Ishikawa (cell line): ENCODE data around the gene JMJD4.

Experiments
- CEBPB ChIP-seq: IDR thresholded peaks from 2 replicates; pipeline ENCODE4 v1.6.1; 2012
- CREB1 ChIP-seq: IDR thresholded peaks from 2 replicates; pipeline ENCODE4 v1.6.1; 2012; ENCODE audit warnings: low read depth
- EGR1 ChIP-seq: IDR thresholded peaks from 2 replicates; pipeline ENCODE4 v1.6.1; 2012
- EP300 ChIP-seq: IDR thresholded peaks from 2 replicates; pipeline ENCODE4 v1.6.1; 2012; ENCODE audit warnings: borderline replicate concordance
- FOXM1 ChIP-seq: IDR thresholded peaks from 2 replicates; pipeline ENCODE4 v1.6.1; 2012; ENCODE audit warnings: low read depth, borderline replicate concordance
- MAX ChIP-seq: IDR thresholded peaks from 2 replicates; pipeline ENCODE4 v1.6.1; 2012
- NFIC ChIP-seq: IDR thresholded peaks from 2 replicates; pipeline ENCODE4 v1.6.1; 2012
- RAD21 ChIP-seq: IDR thresholded peaks from 2 replicates; pipeline ENCODE4 v1.6.1; 2012; ENCODE audit warnings: low read depth
- REST ChIP-seq: IDR thresholded peaks from 2 replicates; pipeline ENCODE4 v1.6.1; 2012; ENCODE audit warnings: low read depth, mild to moderate bottlenecking
- TAF1 ChIP-seq: IDR thresholded peaks from 2 replicates; pipeline ENCODE4 v1.6.1; 2012; ENCODE audit warnings: low read depth, mild to moderate bottlenecking
- TCF12 ChIP-seq: IDR thresholded peaks from 2 replicates; pipeline ENCODE4 v1.6.1; 2012; ENCODE audit warnings: low read depth
- TEAD4 ChIP-seq: IDR thresholded peaks from 2 replicates; pipeline ENCODE4 v1.6.1; 2012
- YY1 ChIP-seq: IDR thresholded peaks from 2 replicates; pipeline ENCODE4 v1.6.1; 2012; ENCODE audit warnings: low read depth
- ZBTB7A ChIP-seq: IDR thresholded peaks from 2 replicates; pipeline ENCODE4 v1.6.1; 2012; ENCODE audit warnings: low read depth
- TF ChIP-seq, protein P1 (sequence below): IDR thresholded peaks from 2 replicates; pipeline ENCODE4 v1.6.1; 2012

JMJD4 gene, protein sequence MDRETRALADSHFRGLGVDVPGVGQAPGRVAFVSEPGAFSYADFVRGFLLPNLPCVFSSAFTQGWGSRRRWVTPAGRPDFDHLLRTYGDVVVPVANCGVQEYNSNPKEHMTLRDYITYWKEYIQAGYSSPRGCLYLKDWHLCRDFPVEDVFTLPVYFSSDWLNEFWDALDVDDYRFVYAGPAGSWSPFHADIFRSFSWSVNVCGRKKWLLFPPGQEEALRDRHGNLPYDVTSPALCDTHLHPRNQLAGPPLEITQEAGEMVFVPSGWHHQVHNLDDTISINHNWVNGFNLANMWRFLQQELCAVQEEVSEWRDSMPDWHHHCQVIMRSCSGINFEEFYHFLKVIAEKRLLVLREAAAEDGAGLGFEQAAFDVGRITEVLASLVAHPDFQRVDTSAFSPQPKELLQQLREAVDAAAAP

GRCh38 chr1:227734856-227735538, at the start of gene JMJD4, which contains the start of gene SNAP47:
Gene JMJD4 (minus strand): TSS chr1:227735302. CDS start chr1:227735273, 29 bp downstream.
Gene SNAP47 (plus strand): TSS chr1:227735435. CDS start chr1:227747737, 12,302 bp downstream.
- TF ChIP-seq TCF12 (peak; percentile 74), FOXM1 (no peak), REST (no peak), EP300 (peak; percentile 66; the same call in 1 of the 2 replicates), TAF1 (peak; percentile 88), MAX (peak; percentile 88), YY1 (peak; percentile 79), TEAD4 (peak; percentile 47; the same call in 1 of the 2 replicates), RAD21 (no peak), EGR1 (no peak; the same call in 1 of the 2 replicates), CEBPB (no peak), ZBTB7A (peak; percentile 80; the same call in 1 of the 2 replicates), CREB1 (no peak), NFIC (no peak)
- TF ChIP-seq, protein P1, sequence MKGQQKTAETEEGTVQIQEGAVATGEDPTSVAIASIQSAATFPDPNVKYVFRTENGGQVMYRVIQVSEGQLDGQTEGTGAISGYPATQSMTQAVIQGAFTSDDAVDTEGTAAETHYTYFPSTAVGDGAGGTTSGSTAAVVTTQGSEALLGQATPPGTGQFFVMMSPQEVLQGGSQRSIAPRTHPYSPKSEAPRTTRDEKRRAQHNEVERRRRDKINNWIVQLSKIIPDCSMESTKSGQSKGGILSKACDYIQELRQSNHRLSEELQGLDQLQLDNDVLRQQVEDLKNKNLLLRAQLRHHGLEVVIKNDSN = peak; percentile 70

DNA sequence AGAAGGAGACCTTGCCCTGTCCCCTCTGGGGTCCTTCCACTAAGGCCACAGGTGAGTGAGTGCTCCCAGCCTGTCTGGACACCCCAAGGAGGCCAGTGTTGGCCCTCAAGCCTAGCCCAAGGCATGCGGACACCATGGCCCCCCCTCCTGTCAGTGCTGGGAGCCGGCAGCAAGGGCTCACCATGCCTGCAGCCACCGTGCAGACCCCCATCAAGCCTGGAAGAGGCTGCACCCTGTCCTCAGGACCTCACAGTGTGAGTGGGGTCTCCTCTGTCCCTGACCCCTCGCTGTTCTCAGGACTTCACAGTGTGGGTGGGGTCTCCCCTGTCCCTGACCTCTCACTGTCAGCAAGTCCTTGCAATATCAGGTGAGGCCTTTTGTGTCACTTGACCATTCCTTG, 47.1 kb upstream of the JMJD4 start:
- TF ChIP-seq TEAD4 (no peak), YY1 (no peak), CREB1 (no peak), MAX (no peak), EP300 (no peak), FOXM1 (no peak), ZBTB7A (no peak), NFIC (no peak), CEBPB (no peak), TAF1 (no peak), RAD21 (no peak), EGR1 (no peak), TCF12 (no peak), REST (no peak)
- TF ChIP-seq, protein P1 = no peak

DNA sequence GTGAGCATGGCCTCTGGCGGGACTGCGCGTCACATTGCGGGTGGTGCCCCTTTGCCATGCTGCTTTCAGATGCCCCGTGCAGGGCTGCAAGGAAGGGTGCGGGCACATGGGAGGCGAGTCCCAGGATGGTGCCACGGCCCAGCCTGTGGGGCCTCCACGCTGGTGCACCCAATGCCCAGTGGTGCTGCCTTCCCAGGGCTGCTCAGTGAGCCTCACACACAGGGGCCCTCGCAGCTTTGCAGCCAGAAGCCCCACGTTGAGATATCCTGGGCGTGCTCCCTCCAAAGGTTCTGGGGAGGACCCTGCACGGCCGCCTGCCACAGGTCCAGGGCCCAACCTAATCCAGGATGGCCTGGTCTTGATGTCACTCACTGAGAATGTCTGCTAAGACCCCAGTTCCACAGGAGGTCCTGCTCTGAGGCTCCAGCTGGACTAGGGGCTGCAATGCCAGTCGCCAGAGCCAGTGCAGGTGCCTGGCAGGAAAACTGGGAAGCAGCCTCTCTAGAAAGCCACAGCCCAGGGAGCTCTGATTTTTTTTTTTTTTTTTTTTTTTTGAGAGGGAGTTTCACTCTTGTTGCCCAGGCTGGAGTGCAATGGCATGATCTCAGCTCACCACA, 46.3 kb upstream of the JMJD4 start:
- TF ChIP-seq FOXM1 (no peak), TEAD4 (no peak), EP300 (no peak), CREB1 (no peak), YY1 (no peak)

GRCh38 chr1:227780101-227781044, 45.3 kb upstream of the JMJD4 start:
- TF ChIP-seq FOXM1 = no peak
- TF ChIP-seq, protein P1 = no peak
- no peak for TF ChIP-seq TCF12
- TF ChIP-seq MAX = no peak
- no peak for TF ChIP-seq EP300
- no peak for TF ChIP-seq YY1
- no peak for TF ChIP-seq ZBTB7A
- TF ChIP-seq CREB1 = no peak
- TF ChIP-seq NFIC = no peak
- no peak for TF ChIP-seq CEBPB
- TF ChIP-seq TEAD4 = no peak
- TF ChIP-seq REST = no peak
- no peak for TF ChIP-seq RAD21
- no peak for TF ChIP-seq TAF1
- TF ChIP-seq EGR1 = no peak
